Smooth muscle cell (in vitro differentiated cells): ENCODE measurements around the gene PRPSAP1. TPM values are rescaled to one million over a fixed set of nuclear protein-coding genes. Genes with fewer than 3 reads are reported as not detected.

Experiments
- DNase-seq: peaks from one replicate; lab custom pipeline; 2025; ENCODE audit not compliant: unreplicated experiment; lab: John Stamatoyannopoulos, UW
- H2AFZ ChIP-seq: fragments of 200-600 bp; sonication (generic); 2 replicates; pipeline ENCODE4 v1.6.0; 2016; ENCODE audit warnings: antibody characterized with exemption, low read depth, mild to moderate bottlenecking
- H3F3A ChIP-seq: fragments of 200-600 bp; sonication (generic); 2 replicates; pipeline ENCODE4 v1.6.0; 2017; ENCODE audit warnings: antibody characterized with exemption, low read depth
- H3K27ac ChIP-seq: fragments of 200-600 bp; sonication (generic); 2 replicates; pipeline ENCODE4 v1.5.1; 2016; ENCODE audit warnings: low read depth, mild to moderate bottlenecking
- H3K27me3 ChIP-seq: fragments of 200-600 bp; sonication (generic); 2 replicates; pipeline ENCODE4 v1.6.1; 2016; ENCODE audit warnings: low read depth, mild to moderate bottlenecking
- H3K36me3 ChIP-seq: fragments of 200-600 bp; sonication (generic); 2 replicates; pipeline ENCODE4 v1.5.1; 2016; ENCODE audit warnings: low read depth
- H3K4me1 ChIP-seq: fragments of 200-600 bp; sonication (generic); 2 replicates; pipeline ENCODE4 v1.5.1; 2016; ENCODE audit warnings: low read depth
- H3K4me2 ChIP-seq: fragments of 200-600 bp; sonication (generic); 2 replicates; pipeline ENCODE4 v1.6.0; 2016; ENCODE audit warnings: mild to moderate bottlenecking
- H3K4me3 ChIP-seq: fragments of 200-600 bp; sonication (generic); 2 replicates; pipeline ENCODE4 v1.5.1; 2016; ENCODE audit warnings: mild to moderate bottlenecking
- H3K79me2 ChIP-seq: fragments of 200-600 bp; sonication (generic); 2 replicates; pipeline ENCODE4 v1.6.0; 2016; ENCODE audit warnings: low read depth, mild to moderate bottlenecking
- H3K9ac ChIP-seq: fragments of 200-600 bp; sonication (generic); 2 replicates; pipeline ENCODE4 v1.6.0; 2016; ENCODE audit warnings: low read depth
- H3K9me3 ChIP-seq: fragments of 200-600 bp; sonication (generic); replicated peaks from 2 replicates; pipeline ENCODE4 v1.5.1; 2016; ENCODE audit warnings: low read depth
- H4K20me1 ChIP-seq: fragments of 200-600 bp; sonication (generic); 2 replicates; pipeline ENCODE4 v1.6.0; 2016; ENCODE audit warnings: low read depth
- CTCF ChIP-seq: fragments of 200-600 bp; sonication (generic); IDR thresholded peaks from 2 replicates; pipeline ENCODE4 v1.5.1; 2017; ENCODE audit warnings: borderline replicate concordance, mild to moderate bottlenecking, antibody characterized with exemption; ENCODE audit not compliant: insufficient read depth, poor library complexity, severe bottlenecking
- WGBS: methylation state at CpG from one replicate; pipeline ENCODE4 v1.1.7; 2016; ENCODE audit warnings: low lambda C conversion rate; 5-methylcytosine and 5-hydroxymethylcytosine counted together
- polyA plus RNA-seq: library from polyadenylated mRNA; unstranded; fragments of >200 nt; fragmentation: Nextera tagmentation; extraction: Ambion mirVana; gene quantifications from 2 replicates; pipeline ENCODE4 v1.2.1, GENCODE V29; 2016
- total RNA-seq: library from RNA; depleted of rRNA; stranded (reverse); fragments of >200 nt; gene quantifications from 2 replicates; pipeline ENCODE4 v1.2.3, GENCODE V29; 2014

Gene PRPSAP1
- total and polyA plus RNA-seq, 2 experiments from 2014 or later: 27.1 to 35.7 TPM

GRCh38 chr17:76357597-76358158, 4.0 kb upstream of the PRPSAP1 start:
- Histone ChIP-seq H3K4me1 (no peaks in the 10 kb centered on the region), H3K4me2 (no peak overlapping the region), H2AFZ (no peak overlapping the region), H3K79me2 (peaks cover 5% of the 10 kb centered on the region), H3K9ac (no peak overlapping the region), H3K4me3 (no peak overlapping the region), H3K27ac (no peak overlapping the region), H3F3A (peaks cover 3% of the 10 kb centered on the region), H3K36me3 (no peaks in the 10 kb centered on the region), H3K9me3 (no peaks in the 10 kb centered on the region), H4K20me1 (no peaks in the 10 kb centered on the region), H3K27me3 (no peaks in the 10 kb centered on the region)
- 86% methylated on average over 6 of the region's 6 CpGs for WGBS
- no peak for DNase-seq
- no peak for TF ChIP-seq CTCF

GRCh38 chr17:76356803-76357456, 3.2 kb upstream of the PRPSAP1 start:
- Histone ChIP-seq H3K79me2 (peaks cover 12% of the 10 kb centered on the region), H3K4me2 (no peak overlapping the region), H3K36me3 (no peaks in the 10 kb centered on the region), H3K4me1 (no peaks in the 10 kb centered on the region), H3K27me3 (no peaks in the 10 kb centered on the region), H3F3A (peaks cover 3% of the 10 kb centered on the region), H4K20me1 (no peaks in the 10 kb centered on the region), H3K9ac (no peak overlapping the region), H2AFZ (no peak overlapping the region), H3K4me3 (no peak overlapping the region), H3K9me3 (no peaks in the 10 kb centered on the region), H3K27ac (no peak overlapping the region)
- 87% methylated on average over 12 of the region's 12 CpGs for WGBS
- TF ChIP-seq CTCF: no peak
- no peak for DNase-seq

GRCh38 chr17:76354747-76355310, 1.1 kb upstream of the PRPSAP1 start:
- peak overlapping the region; percentile 67 for H3K4me3 ChIP-seq
- no peaks in the 10 kb centered on the region for H3K36me3 ChIP-seq
- DNase-seq: no peak
- H3K9ac ChIP-seq: no peak overlapping the region
- no peaks in the 10 kb centered on the region for H3K9me3 ChIP-seq
- H2AFZ ChIP-seq: peak overlapping the region; percentile 40
- no peaks in the 10 kb centered on the region for H3K4me1 ChIP-seq
- no peak for TF ChIP-seq CTCF
- H3K27ac ChIP-seq: no peak overlapping the region
- H3K27me3 ChIP-seq: no peaks in the 10 kb centered on the region
- 55% methylated on average over 13 of the region's 13 CpGs for WGBS
- H4K20me1 ChIP-seq: no peaks in the 10 kb centered on the region
- H3K79me2 ChIP-seq: peaks cover 31% of the 10 kb centered on the region
- peaks cover 3% of the 10 kb centered on the region for H3F3A ChIP-seq
- peak overlapping the region; percentile 100 for H3K4me2 ChIP-seq
